NOMO-1 treated with dmso at 0.1 percent for 144 hours (cell line): ENCODE results near the gene RHNO1.

Experiments used
- DNase-seq: peaks from one replicate; lab custom pipeline; 2025; ENCODE audit not compliant: unreplicated experiment; lab: John Stamatoyannopoulos, UW

RHNO1 gene

GRCh38 chr12:2900642-2901041 lies 23.6 kb downstream of the RHNO1 start:
- no peak for DNase-seq

DNA sequence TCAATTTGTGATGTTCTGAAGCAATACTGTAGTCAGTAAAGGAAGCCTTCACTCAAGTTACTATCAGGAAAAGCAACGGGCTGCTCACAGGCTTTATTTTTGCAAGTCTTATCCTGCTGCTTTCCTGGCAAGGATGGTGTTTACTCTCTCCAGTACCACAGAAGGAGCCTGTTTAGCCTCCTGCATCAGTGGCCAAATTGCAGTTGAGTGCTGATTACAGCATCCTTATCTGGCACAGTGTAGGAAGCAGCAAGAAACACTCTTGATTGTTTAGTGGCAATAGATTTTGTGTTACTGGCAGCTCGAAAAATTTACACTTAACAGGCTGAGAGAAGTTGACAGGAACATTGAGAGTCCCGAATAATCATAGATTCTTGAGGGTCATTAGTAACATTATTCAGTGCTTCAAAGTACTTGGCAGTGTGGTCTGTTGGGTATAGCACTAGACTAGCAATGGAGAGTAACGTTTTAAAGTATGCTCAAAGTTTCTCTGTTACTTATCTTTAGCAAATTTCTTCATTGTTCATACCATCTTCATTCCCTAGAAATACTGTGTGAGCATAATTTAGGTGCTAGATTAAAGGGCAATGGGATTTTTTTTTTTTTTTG lies 25.4 kb downstream of the RHNO1 start:
- no peak for DNase-seq

GRCh38 chr12:2904260-2904659 lies 27.2 kb downstream of the RHNO1 start:
- DNase-seq, result no peak

DNA sequence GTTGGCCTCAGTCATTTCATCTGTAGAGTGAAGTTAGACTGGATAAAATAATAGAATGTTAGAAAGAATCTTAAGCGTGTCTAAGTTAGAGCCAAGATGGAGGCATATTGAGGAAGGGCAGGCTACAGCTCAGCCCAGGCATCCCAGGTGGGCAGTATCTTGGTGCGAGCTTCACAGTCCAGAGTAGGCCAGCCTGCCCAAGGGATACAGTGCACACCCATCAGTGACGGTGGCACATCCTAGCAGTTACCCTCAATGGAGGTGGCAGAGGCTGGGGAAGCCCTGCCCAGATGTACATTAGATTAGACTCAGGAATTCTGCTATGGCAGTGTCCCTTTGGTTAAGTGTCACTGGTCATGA lies 35.2 kb downstream of the RHNO1 start:
- DNase-seq, result no peak

- DNase-seq, result no peak
Observed at GRCh38 chr12:2919249-2919648, 42.2 kb downstream of the RHNO1 start.

DNA sequence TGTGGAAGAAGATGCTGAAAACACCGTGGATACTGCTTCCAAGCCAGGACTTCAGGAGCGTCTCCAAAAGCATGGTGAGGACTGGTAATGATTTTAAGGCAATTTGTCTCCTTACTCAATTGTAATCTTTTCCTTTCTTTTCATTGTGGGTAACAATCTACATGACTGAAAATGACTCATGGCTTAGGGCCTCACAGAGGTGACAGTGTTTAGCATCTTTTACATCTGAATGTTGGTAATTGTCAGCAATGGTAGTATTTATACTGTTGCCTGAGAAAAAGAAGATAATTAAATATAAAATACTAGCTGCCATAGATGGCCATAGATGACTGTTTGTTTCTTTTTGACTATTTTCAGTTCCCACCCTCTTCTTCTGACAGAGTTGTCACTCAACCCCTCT lies 45.3 kb downstream of the RHNO1 start:
- no peak for DNase-seq

DNA sequence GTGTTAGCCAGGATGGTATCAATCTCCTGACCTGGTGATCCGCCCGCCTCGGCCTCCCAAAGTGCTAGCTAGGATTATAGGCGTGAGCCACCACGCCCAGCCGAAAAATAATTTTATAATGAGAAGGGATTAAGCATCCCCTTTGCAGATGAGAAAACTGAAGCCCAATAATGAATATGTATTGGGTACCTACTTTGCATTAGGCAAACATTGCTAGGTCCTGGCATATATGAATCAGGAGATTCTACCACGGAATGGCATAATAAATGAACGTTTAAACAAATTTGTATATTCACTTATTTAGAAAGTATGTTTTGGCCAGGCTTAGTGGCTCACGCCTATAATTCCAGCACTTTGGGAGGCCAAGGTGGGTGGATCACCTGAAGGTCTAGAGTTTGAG lies 46.0 kb downstream of the RHNO1 start:
- DNase-seq, result no peak

DNA sequence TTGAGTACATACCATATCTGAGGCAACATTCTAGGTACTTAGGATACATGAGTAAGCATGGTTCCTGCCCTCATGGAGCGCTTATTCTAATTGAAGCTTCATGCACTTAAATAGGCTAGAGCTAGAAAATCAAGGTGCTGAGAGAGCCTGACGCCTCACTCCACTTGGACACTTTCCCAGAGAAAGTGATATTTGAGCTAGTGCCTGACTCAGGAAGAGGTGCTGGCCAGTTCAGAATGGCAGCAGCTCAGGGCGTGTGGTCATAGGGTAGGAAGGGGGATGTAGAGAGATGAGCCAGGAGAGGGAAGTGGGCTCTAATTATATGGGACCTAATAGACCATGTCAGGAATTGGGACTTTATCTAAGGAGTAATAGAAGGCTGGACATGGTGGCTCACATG lies 47.0 kb downstream of the RHNO1 start:
- no peak for DNase-seq

GRCh38 chr12:2925322-2925995 lies 48.4 kb downstream of the RHNO1 start:
- DNase-seq, result no peak

GRCh38 chr12:2930865-2931264 lies 53.8 kb downstream of the RHNO1 start:
- no peak for DNase-seq

GRCh38 chr12:2933586-2933985 lies 56.6 kb downstream of the RHNO1 start:
- DNase-seq, result no peak

DNA sequence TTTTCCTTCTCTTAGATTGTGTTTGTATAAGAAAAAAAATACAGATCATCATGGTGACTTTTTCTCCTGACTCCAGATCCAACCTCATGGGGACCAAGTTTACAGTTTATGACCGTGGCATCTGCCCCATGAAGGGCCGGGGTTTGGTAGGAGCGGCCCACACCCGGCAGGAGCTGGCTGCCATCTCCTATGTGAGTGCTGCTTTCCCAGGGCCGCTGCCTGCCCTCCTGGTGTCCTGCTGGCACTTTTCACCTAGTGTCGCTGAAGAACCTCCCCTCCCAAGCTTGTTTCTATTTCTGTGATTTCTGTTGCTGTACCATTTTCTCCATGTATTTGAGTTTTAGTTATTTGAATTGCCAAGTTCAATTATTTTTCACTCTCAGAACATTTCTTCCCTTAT lies 57.3 kb downstream of the RHNO1 start:
- DNase-seq, result no peak

DNA sequence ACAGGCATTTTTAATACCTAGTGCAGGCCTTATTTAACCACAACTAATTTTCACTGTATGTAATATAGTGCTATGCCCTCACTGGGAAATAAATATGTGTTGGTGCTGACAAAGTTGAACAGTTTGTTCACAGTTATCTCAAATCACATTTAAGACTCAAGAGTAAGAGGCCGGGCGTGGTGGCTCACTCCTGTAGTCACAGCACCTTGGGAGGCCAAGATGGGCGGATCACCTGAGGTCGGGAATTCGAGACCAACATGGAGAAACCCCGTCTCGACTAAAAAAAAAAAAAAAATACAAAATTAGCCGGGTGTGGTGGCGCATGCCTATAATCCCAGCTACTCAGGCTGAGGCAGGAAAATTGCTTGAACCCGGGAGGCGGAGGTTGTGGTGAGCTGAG lies 59.3 kb downstream of the RHNO1 start:
- no peak for DNase-seq

GRCh38 chr12:2937500-2937899 lies 60.5 kb downstream of the RHNO1 start:
- no peak for DNase-seq
